ENCODE data around the gene ATP10A.

Gene ATP10A

DNA sequence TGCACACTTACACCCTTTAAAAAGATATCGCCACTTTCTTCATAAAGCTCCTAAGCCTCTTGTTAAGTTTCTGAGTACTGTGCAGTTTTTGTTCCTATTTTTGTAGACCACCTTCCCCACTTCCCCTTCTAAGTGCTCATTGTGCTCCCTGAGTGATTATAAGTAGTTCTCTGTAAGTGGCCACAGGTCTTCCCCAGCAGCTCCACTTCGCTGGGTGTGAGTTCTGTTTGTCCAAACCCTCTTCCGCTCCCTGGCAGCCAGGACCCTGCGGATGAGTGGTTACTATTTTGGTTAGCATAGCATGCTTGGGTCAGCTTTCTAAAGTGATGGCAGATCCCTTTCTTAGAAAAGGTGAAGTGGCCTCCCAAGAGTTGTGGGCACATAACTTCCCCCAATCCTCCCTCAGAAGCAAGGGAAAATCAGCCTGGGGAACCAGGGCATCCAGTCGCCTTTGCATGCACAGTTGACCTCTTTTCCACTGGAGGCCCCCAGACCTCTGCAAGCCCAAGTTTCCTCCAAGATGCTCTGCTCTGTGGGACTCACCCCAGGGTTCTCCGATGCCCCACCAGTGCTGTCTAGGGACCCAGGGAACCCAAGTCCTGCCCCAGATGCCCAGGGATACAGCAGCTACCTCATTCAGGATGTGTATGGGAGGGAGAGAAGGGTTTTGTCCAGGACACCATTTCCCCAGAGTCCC is 69.6 kb downstream of the ATP10A start:
- H3K27me3 Mint-ChIP-seq (ENCODE audit: low read depth), result no peaks in the 10 kb centered on the region
- no peak for DNase-seq (ENCODE audit: low spot score)
- no peaks in the 10 kb centered on the region for H3K9me3 Mint-ChIP-seq
- no peak overlapping the region for H3K4me3 Mint-ChIP-seq
- peaks cover 15% of the 10 kb centered on the region for H3K36me3 Mint-ChIP-seq (ENCODE audit: low read depth)
- H3K27ac Mint-ChIP-seq, result no peak overlapping the region
- H3K4me1 Mint-ChIP-seq (ENCODE audit: low read depth), result peaks cover 58% of the 10 kb centered on the region

DNA sequence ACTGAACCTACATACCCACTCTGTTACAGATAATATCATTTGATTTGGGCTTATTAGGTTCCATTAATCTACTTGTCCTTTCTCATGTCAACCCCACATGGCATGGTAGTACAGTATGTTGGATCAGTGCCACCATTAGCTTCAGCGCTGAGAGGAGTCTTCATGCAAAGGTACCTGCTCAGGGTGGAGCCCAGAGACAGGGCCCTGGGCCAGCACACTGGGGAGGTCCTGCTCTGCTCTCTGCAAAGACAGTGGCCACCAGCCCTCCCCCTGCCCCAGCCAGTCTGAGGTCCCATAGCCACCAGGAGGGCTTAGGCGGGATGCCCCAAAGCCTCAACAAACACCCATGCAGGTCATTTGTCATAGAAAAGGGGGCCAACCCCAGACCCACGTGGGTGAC is 71.0 kb downstream of the ATP10A start:
- H3K36me3 Mint-ChIP-seq (ENCODE audit: low read depth), result peaks cover 18% of the 10 kb centered on the region
- DNase-seq (ENCODE audit: low spot score), result no peak
- H3K9me3 Mint-ChIP-seq, result no peaks in the 10 kb centered on the region
- H3K4me1 Mint-ChIP-seq (ENCODE audit: low read depth), result peaks cover 65% of the 10 kb centered on the region
- H3K4me3 Mint-ChIP-seq, result no peak overlapping the region
- H3K27me3 Mint-ChIP-seq (ENCODE audit: low read depth), result no peaks in the 10 kb centered on the region
- peak overlapping the region; percentile 2 for H3K27ac Mint-ChIP-seq

DNA sequence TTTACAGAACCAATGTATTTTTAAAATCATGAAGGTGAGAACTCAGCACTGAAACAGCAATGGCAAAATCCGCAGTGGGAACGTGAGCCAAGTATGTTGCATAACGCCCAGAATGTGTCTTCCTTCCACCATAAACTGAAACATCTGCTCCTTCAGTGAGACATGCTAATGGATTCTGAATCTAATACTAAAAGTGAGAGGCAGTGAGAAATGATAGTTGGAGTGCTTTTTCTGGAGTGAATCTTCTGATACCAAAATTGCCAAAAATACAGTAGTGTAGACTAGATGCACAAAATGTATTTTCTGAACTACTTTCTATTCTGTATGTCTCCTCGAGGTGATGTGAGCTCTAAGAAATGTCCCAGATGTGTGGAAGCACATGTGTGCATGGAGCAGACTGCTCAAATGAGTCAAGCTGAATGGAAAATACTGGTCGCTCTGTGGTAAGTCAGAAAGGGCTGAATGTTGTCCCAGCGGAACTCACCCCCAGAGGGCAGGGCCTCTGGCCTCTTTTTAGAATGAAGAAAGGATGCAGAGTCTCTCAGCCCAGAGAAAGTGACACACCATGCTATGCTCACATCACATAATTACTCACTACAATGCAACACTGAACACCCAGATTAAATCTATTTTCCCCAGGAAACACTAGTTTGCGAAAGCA is 73.0 kb downstream of the ATP10A start:
- DNase-seq (ENCODE audit: low spot score), result peak; percentile 87
- peaks cover 14% of the 10 kb centered on the region for H3K36me3 Mint-ChIP-seq (ENCODE audit: low read depth)
- peaks cover 59% of the 10 kb centered on the region for H3K4me1 Mint-ChIP-seq (ENCODE audit: low read depth)
- H3K9me3 Mint-ChIP-seq, result no peaks in the 10 kb centered on the region
- peak overlapping the region; percentile 49 for H3K27ac Mint-ChIP-seq
- H3K27me3 Mint-ChIP-seq (ENCODE audit: low read depth), result no peaks in the 10 kb centered on the region
- H3K4me3 Mint-ChIP-seq, result peak overlapping the region; percentile 61

DNA sequence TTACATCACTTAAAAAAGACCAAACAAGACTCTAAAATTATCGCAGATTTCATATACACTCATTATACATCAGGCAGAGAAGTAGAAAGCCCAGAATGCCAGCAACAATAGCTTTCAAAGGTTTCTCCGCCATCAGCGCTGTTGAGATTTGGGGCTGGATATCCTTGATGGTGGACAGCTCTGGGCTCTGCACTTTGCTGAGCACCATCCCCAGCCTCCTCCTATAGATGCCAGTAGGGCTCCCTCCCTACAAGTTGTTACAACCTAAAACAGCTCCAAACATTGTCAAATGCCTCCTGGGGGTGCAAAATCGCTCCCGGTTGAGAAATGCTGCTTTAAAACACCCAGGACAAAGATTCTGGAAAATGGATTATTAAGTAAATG is 73.5 kb downstream of the ATP10A start:
- Mint-ChIP-seq H3K36me3 (ENCODE audit: low read depth) (peaks cover 12% of the 10 kb centered on the region), H3K27ac (no peak overlapping the region), H3K27me3 (ENCODE audit: low read depth) (no peaks in the 10 kb centered on the region), H3K4me1 (ENCODE audit: low read depth) (peaks cover 60% of the 10 kb centered on the region), H3K9me3 (no peaks in the 10 kb centered on the region), H3K4me3 (no peak overlapping the region)
- DNase-seq (ENCODE audit: low spot score), result no peak

DNA sequence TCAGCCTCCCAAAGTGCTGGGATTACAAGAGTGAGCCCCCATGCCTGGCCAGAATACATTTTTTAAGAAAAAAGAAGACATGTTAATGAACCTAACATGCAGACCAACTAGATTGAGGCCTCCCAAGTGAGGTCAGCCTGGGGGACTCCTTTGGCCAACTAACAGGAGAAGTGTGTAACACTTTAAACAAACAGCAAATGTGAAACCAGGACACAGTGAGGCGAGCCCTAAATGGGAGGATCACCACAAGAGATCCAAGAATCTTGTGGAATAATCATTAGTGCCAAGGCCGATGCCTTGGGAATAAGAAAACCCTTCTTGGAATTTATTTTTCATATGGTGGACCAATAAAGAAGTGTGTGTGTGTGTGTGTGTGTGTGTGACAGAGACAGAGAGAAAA is 73.9 kb downstream of the ATP10A start:
- Mint-ChIP-seq H3K27me3 (ENCODE audit: low read depth) (no peaks in the 10 kb centered on the region), H3K4me3 (no peak overlapping the region), H3K27ac (no peak overlapping the region), H3K36me3 (ENCODE audit: low read depth) (peaks cover 11% of the 10 kb centered on the region), H3K9me3 (no peaks in the 10 kb centered on the region), H3K4me1 (ENCODE audit: low read depth) (peaks cover 58% of the 10 kb centered on the region)
- no peak for DNase-seq (ENCODE audit: low spot score)

DNA sequence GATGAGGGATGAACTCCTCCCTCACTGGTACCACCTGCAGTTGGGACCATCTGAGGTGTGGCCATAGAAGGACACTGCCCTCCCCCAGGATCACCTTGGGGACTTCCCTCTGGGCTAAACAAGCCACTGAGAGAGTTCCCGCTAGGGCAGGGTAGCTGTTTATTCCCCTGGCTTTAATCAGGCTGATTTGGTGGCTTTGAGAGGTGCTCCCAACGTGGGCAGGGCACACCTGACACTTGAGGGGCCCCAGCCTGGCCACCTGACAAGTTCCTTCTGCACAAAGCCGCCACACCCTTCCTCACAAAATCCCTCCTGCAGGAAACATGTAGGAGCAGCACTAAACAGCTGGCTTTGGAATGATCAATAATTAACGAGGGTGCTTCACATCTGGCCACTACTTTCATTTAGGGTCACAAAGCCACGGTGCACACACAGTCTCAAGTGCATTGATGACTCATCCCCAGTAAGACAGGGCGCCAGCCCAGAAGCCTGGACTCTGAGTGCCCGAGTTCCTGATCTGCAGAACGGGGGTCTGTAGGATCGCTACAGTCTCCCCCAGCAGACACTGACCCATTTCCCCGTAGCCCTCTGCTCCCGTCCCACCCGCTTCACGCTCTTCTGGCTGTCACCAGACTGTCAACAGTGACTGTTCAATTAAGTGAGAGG is 75.1 kb downstream of the ATP10A start:
- Mint-ChIP-seq H3K27me3 (ENCODE audit: low read depth) (no peaks in the 10 kb centered on the region), H3K27ac (no peak overlapping the region), H3K4me1 (ENCODE audit: low read depth) (peaks cover 61% of the 10 kb centered on the region), H3K4me3 (no peak overlapping the region), H3K9me3 (no peaks in the 10 kb centered on the region), H3K36me3 (ENCODE audit: low read depth) (peaks cover 11% of the 10 kb centered on the region)
- DNase-seq (ENCODE audit: low spot score), result peak; percentile 11

DNA sequence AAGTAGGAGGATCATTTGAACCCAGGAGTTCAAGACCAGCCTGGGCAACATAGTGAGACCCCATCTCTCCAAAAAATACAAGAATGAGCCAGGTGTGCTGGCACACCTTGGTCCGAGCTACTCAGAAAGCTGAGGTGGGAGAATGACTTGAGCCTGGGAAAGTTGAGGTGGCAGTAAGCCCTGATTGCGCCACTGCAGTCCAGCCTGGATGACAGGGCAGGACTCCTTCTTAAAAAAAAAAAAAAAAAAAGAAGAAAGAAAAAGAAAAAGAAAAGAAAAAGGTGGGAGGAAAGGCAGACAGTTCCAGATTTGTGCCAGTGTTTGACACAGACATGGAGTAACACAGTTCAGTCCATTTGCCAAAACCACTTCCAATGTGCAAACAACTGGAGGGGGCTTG is 75.7 kb downstream of the ATP10A start:
- no peak overlapping the region for H3K27ac Mint-ChIP-seq
- no peak for DNase-seq (ENCODE audit: low spot score)
- no peak overlapping the region for H3K4me3 Mint-ChIP-seq
- no peaks in the 10 kb centered on the region for H3K9me3 Mint-ChIP-seq
- peaks cover 61% of the 10 kb centered on the region for H3K4me1 Mint-ChIP-seq (ENCODE audit: low read depth)
- H3K27me3 Mint-ChIP-seq (ENCODE audit: low read depth), result no peaks in the 10 kb centered on the region
- peaks cover 11% of the 10 kb centered on the region for H3K36me3 Mint-ChIP-seq (ENCODE audit: low read depth)

DNA sequence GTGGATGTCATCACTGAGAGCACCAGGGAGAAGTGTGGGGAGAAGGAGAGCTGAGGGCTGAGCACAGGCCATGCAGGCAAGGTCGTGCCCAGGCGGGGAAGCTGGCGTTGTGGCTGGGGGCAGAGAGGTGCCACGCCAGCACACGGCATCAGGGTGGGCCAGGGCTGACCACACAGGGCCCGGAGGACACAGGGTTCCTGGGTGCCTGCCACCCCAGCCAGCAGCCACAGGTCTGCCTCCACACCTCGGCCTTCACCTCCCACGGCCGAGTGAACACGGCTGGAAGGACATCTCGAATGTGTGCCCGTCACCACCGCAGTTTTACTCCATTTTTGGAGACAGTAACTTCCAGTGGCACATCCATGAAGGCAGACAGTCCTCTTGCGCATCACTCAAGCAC is 77.1 kb downstream of the ATP10A start:
- Mint-ChIP-seq H3K4me3 (no peak overlapping the region), H3K4me1 (ENCODE audit: low read depth) (peaks cover 49% of the 10 kb centered on the region), H3K27me3 (ENCODE audit: low read depth) (no peaks in the 10 kb centered on the region), H3K36me3 (ENCODE audit: low read depth) (peaks cover 11% of the 10 kb centered on the region), H3K27ac (no peak overlapping the region), H3K9me3 (no peaks in the 10 kb centered on the region)
- DNase-seq (ENCODE audit: low spot score), result no peak

DNA sequence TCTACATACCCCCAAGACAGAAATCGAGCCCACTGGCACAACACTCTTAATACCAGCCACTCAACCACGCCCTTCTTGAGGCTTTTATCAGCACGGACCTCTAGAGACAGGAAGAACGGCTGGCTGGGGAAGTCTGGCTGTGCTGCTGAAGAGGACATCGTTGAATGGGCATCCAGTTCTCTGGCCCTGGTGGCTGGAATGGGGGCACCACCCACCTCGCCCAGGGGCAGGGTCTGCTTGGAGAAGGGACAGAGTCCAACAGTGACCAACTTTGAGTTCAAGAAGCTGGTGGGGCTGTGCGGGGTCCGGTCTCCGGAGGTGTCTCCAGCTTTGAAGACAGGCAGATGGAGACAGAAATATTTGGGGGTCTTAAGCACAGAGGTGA is 77.5 kb downstream of the ATP10A start:
- Mint-ChIP-seq H3K4me3 (no peak overlapping the region), H3K27me3 (ENCODE audit: low read depth) (no peaks in the 10 kb centered on the region), H3K27ac (peak overlapping the region; percentile 23), H3K4me1 (ENCODE audit: low read depth) (peaks cover 46% of the 10 kb centered on the region), H3K9me3 (no peaks in the 10 kb centered on the region), H3K36me3 (ENCODE audit: low read depth) (peaks cover 11% of the 10 kb centered on the region)
- no peak for DNase-seq (ENCODE audit: low spot score)

DNA sequence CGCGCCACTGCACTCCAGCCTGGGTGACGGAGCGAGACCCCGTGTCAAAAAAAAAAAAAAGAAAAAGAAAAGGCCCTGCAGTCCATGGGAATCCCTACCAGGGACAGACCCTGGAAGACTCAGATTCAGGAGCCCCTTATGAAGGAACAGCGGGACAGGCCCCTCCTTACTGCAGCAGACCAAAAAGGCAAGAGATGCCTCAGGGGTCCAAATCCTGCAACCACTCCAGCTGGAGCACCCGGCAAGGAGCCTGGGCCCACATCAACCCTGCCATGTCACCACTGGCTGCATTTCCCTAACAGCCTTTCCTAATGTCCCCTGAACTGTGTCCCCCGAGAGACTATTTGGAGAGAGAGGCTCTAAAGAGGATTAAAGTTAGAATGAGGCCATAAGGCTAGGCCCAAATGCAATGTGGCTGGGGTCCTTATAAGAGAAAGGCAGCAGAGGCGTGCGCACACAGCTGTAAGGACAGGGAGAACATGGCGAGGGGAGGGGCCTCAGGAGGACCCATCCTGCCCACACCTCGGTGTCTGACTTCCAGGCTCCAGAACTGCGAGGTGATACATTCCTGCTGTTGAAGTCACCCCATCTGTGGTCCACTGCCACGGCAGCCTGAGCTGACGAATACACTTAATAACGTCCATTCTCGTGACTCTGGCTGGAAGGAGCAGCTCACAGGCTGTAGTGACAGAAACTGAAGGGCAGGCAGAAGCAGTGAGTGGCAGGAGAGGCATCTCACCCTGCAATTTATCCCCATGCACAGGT is 78.1 kb downstream of the ATP10A start:
- peaks cover 40% of the 10 kb centered on the region for H3K4me1 Mint-ChIP-seq (ENCODE audit: low read depth)
- H3K27me3 Mint-ChIP-seq (ENCODE audit: low read depth), result no peaks in the 10 kb centered on the region

DNA sequence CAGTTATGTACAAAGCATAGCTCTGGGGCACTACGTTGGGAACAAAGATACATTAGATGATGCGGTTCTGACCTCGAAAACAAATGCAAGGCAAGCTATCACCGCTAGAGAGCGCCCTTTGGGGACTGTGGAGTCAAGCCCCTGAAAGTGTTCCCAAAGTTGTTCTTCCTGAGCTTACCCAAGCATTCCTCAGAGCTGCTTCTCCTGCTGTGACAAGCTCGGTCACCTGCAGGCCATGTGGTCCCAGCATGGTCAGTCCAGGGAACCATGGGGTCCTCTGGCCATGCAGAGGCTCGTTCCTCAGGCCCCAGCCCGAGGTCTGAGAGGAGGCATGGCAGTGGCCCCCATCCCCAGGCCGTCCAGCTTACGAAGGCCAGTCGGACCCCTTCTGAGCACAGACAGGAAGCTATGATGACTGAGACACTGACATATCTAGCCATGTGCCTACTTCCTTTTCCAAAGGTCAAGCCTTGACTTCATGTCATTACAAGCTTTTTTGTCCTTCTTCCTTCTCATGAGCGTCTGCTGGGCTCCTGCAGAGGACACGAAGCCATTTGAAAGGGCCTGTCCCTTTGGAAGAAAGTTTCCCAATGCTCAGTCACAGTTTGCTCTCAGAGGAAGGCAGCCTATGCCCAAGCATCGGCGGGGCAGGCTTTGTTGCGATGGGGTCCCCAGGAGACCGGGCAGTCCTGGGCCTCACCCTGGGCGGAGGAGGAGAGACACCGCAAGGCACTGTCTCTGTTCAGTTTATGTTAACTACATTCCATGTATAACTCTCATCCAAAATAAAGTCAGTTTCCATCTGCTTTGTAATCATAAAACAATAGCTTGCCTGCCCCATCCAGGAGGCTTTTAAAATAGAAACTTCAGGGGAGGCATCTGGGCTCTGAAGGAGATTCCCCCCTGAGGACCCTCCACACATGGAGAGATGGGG is 79.3 kb downstream of the ATP10A start:
- peaks cover 17% of the 10 kb centered on the region for H3K36me3 Mint-ChIP-seq (ENCODE audit: low read depth)
- H3K27ac Mint-ChIP-seq, result peak overlapping the region; percentile 63
- H3K4me1 Mint-ChIP-seq (ENCODE audit: low read depth), result peaks cover 34% of the 10 kb centered on the region
- H3K27me3 Mint-ChIP-seq (ENCODE audit: low read depth), result no peaks in the 10 kb centered on the region
- DNase-seq (ENCODE audit: low spot score), result peak; percentile 29
- H3K4me3 Mint-ChIP-seq, result no peak overlapping the region
- no peaks in the 10 kb centered on the region for H3K9me3 Mint-ChIP-seq

More for the DNA sequence above, 78.1 kb downstream of the ATP10A start:
- DNase-seq (ENCODE audit: low spot score), result no peak
- Mint-ChIP-seq H3K9me3 (no peaks in the 10 kb centered on the region), H3K27ac (peak overlapping the region; percentile 23), H3K4me3 (no peak overlapping the region), H3K36me3 (ENCODE audit: low read depth) (peaks cover 13% of the 10 kb centered on the region)

DNA sequence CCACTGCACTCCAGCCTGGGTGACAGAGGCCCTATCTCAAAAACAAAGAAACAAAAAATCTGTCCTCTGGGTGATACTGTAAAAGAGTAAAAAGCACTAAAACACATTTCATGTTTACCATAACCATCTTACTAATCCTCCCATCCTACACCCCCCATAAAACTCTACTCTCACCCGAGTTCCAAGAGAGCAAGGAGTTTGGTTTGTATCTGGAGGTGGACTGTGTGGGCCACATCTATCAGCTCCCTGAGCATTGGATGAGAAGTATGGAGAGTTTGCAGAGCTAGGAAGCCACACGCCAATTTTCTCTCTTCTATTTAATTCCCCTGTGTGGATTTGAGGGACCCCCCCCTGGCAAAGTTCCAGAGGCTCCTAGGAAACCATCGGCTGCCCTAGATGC is 80.0 kb downstream of the ATP10A start:
- H3K4me3 Mint-ChIP-seq, result no peak overlapping the region
- H3K36me3 Mint-ChIP-seq (ENCODE audit: low read depth), result peaks cover 17% of the 10 kb centered on the region
- no peaks in the 10 kb centered on the region for H3K9me3 Mint-ChIP-seq
- DNase-seq (ENCODE audit: low spot score), result no peak
- peaks cover 33% of the 10 kb centered on the region for H3K4me1 Mint-ChIP-seq (ENCODE audit: low read depth)
- no peaks in the 10 kb centered on the region for H3K27me3 Mint-ChIP-seq (ENCODE audit: low read depth)
- H3K27ac Mint-ChIP-seq, result peak overlapping the region; percentile 38

Measured in T-helper 2 cell treated with Interferon-gamma antibody and Interleukin-4, amounts not matched to agents 5 μg/mL and 100 μg/mL, for 36 hours (primary cell).